Endodermal cell (in vitro differentiated cells): ENCODE data around the gene ENDOV. TPM values are rescaled to one million over a fixed set of nuclear protein-coding genes. Genes with fewer than 3 reads are reported as not detected.

ENCODE experiments used
- DNase-seq: peaks from one replicate; pipeline ENCODE4 v3.0.0-alpha.2; 2017
- H3K27ac ChIP-seq: 2 replicates; pipeline ENCODE4 v1.5.1; 2013; ENCODE audit warnings: mild to moderate bottlenecking, low read depth, low read length, moderate library complexity
- H3K27me3 ChIP-seq: 2 replicates; pipeline ENCODE4 v1.6.1; 2013; ENCODE audit warnings: mild to moderate bottlenecking, low read length, moderate library complexity; ENCODE audit not compliant: insufficient read depth, control insufficient read depth, poor library complexity, severe bottlenecking
- H3K36me3 ChIP-seq: 2 replicates; pipeline ENCODE4 v1.7.0; 2013; ENCODE audit warnings: mild to moderate bottlenecking, low read length, moderate library complexity; ENCODE audit not compliant: control insufficient read depth, insufficient read depth
- H3K4me1 ChIP-seq: one replicate; pipeline ENCODE4 v1.7.0; 2013; ENCODE audit warnings: low read length; ENCODE audit not compliant: control insufficient read depth, insufficient read depth
- H3K4me3 ChIP-seq: 2 replicates; pipeline ENCODE4 v1.5.1; 2013; ENCODE audit warnings: mild to moderate bottlenecking, low read length, moderate library complexity
- H3K9ac ChIP-seq: 2 replicates; pipeline ENCODE4 v1.6.1; 2013; ENCODE audit warnings: mild to moderate bottlenecking, low read length, moderate library complexity; ENCODE audit not compliant: poor library complexity, severe bottlenecking; ENCODE audit errors: extremely low read depth
- H3K9me3 ChIP-seq: 2 replicates; pipeline ENCODE4 v1.6.1; 2013; ENCODE audit warnings: mild to moderate bottlenecking, low read length, moderate library complexity; ENCODE audit not compliant: control insufficient read depth
- H3K27ac Mint-ChIP-seq: 2 replicates; pipeline ENCODE4 v1.8.0; 2020; ENCODE audit warnings: mixed read lengths
- H3K27me3 Mint-ChIP-seq: 2 replicates; pipeline ENCODE4 v1.8.0; 2021; ENCODE audit warnings: mild to moderate bottlenecking, mixed read lengths; ENCODE audit not compliant: insufficient read depth
- H3K36me3 Mint-ChIP-seq: 2 replicates; pipeline ENCODE4 v1.8.0; 2020; ENCODE audit warnings: low read depth, mixed read lengths
- H3K4me1 Mint-ChIP-seq: 2 replicates; pipeline ENCODE4 v1.8.0; 2020; ENCODE audit warnings: mixed read lengths
- H3K4me3 Mint-ChIP-seq: 2 replicates; pipeline ENCODE4 v1.8.0; 2020; ENCODE audit warnings: mild to moderate bottlenecking, moderate library complexity, mixed read lengths
- H3K9me3 Mint-ChIP-seq: 2 replicates; pipeline ENCODE4 v1.8.0; 2020; ENCODE audit warnings: mild to moderate bottlenecking, mixed read lengths
- CTCF ChIP-seq: fragments of 200-600 bp; sonication (generic); conservative IDR thresholded peaks from 2 replicates; pipeline ENCODE4 v1.5.0; 2021; ENCODE audit warnings: antibody characterized with exemption, mild to moderate bottlenecking
- WGBS, 2 experiments: methylation state at CpG; one replicate each; pipeline versions ENCODE4 v1.1.5 to v1.1.7; 2013; ENCODE audit warnings: missing lambda C conversion rate in 2 of 2, mixed read lengths in 1 of 2; ENCODE audit not compliant: insufficient coverage in 1 of 2, insufficient read length in 1 of 2; 5-methylcytosine and 5-hydroxymethylcytosine counted together
- total RNA-seq, 2 donors: library from RNA; stranded (reverse); fragmentation: NEBNext Ultra II Directional in 1 of 2; extraction: Animal tissue kit (Norgen Biotek cat#: 25700) in 1 of 2; gene quantifications; 2 replicates in 1 of 2; 3 replicates in 1 of 2; pipeline ENCODE4 v1.2.1, GENCODE V29; 2021

The ENDOV gene
- total RNA-seq, 2 donors from 2014 or later = 38.8 to 47.1 TPM

- WGBS, 2 experiments = 60 to 65% methylated on average over 2 to 7 of the region's 7 CpGs
- peaks cover 99% of the 10 kb centered on the region for H3K27me3 ChIP-seq
These were observed 58.7 kb downstream of the ENDOV start for GRCh38 chr17:80473701-80474100.

GRCh38 chr17:80474231-80474960 is 59.4 kb downstream of the ENDOV start:
- Mint-ChIP-seq H3K4me1 (peaks cover 4% of the 10 kb centered on the region), H3K9me3 (no peaks in the 10 kb centered on the region), H3K27ac (no peak overlapping the region), H3K4me3 (peak overlapping the region; percentile 32), H3K27me3 (peaks cover 73% of the 10 kb centered on the region), H3K36me3 (no peaks in the 10 kb centered on the region)
- peaks cover 8% of the 10 kb centered on the region for H3K4me1 ChIP-seq
- peak; percentile 72 for DNase-seq
- 10 to 30% methylated on average over 5 to 16 of the region's 16 CpGs for WGBS, 2 experiments
- no peak overlapping the region for H3K9ac ChIP-seq
- no peak for TF ChIP-seq CTCF
- peaks cover 99% of the 10 kb centered on the region for H3K27me3 ChIP-seq
- no peak overlapping the region for H3K27ac ChIP-seq
- H3K36me3 ChIP-seq = no peaks in the 10 kb centered on the region
- H3K4me3 ChIP-seq = no peak overlapping the region
- no peaks in the 10 kb centered on the region for H3K9me3 ChIP-seq

More at GRCh38 chr17:80473701-80474100, 58.7 kb downstream of the ENDOV start:
- Histone ChIP-seq H3K9ac (no peak overlapping the region), H3K4me1 (peaks cover 6% of the 10 kb centered on the region), H3K36me3 (no peaks in the 10 kb centered on the region), H3K4me3 (no peak overlapping the region), H3K9me3 (no peaks in the 10 kb centered on the region), H3K27ac (no peak overlapping the region)
- no peak for DNase-seq
- H3K27ac Mint-ChIP-seq = no peak overlapping the region
- H3K4me3 Mint-ChIP-seq = no peak overlapping the region
- peaks cover 4% of the 10 kb centered on the region for H3K4me1 Mint-ChIP-seq
- H3K27me3 Mint-ChIP-seq = peaks cover 71% of the 10 kb centered on the region
- H3K9me3 Mint-ChIP-seq = no peaks in the 10 kb centered on the region
- no peak for TF ChIP-seq CTCF
- H3K36me3 Mint-ChIP-seq = no peaks in the 10 kb centered on the region

GRCh38 chr17:80474961-80475909 is 60.3 kb downstream of the ENDOV start:
- no peaks in the 10 kb centered on the region for H3K9me3 Mint-ChIP-seq
- H3K4me3 Mint-ChIP-seq = peak overlapping the region; percentile 32
- TF ChIP-seq CTCF = no peak
- peaks cover 4% of the 10 kb centered on the region for H3K4me1 Mint-ChIP-seq
- H3K36me3 Mint-ChIP-seq = no peaks in the 10 kb centered on the region
- Histone ChIP-seq H3K9ac (no peak overlapping the region), H3K27me3 (peaks cover 99% of the 10 kb centered on the region), H3K36me3 (no peaks in the 10 kb centered on the region), H3K4me3 (no peak overlapping the region), H3K4me1 (peaks cover 8% of the 10 kb centered on the region), H3K9me3 (no peaks in the 10 kb centered on the region), H3K27ac (no peak overlapping the region)
- DNase-seq = peak; percentile 80
- H3K27ac Mint-ChIP-seq = no peak overlapping the region
- WGBS, 2 experiments = 5 to 6% methylated on average over 23 to 55 of the region's 55 CpGs
- peaks cover 80% of the 10 kb centered on the region for H3K27me3 Mint-ChIP-seq
